Measurements from ENCODE around the gene ZGLP1. TPM values are rescaled to one million over a fixed set of nuclear protein-coding genes. Genes with fewer than 3 reads are reported as not detected.

Gene ZGLP1
- total RNA-seq, 1 donor = 0.63 TPM

DNA sequence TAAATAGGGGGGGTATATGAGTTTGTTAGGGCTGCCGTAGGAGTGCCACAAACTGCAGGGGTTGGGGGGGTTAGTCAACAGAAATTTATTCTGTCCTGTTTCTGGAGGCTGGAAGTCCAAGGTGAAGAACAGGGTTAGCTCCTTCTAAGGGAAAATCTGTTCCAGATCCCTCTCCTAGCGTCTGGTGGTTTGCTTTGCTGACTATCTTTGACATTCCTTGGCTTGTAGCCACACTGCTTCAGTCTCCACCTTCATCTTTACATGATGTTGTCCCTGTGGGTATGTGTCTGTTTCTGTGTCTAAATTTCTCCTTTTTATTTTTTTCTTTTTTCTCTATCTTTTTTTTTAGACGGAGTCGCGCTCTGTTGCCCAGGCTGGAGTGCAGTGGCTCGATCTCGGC, 46.8 kb downstream of the ZGLP1 start:
- no peak overlapping the region for H3K4me3 ChIP-seq (ENCODE audit: low read depth, low read length)
- TF ChIP-seq, protein P1, sequence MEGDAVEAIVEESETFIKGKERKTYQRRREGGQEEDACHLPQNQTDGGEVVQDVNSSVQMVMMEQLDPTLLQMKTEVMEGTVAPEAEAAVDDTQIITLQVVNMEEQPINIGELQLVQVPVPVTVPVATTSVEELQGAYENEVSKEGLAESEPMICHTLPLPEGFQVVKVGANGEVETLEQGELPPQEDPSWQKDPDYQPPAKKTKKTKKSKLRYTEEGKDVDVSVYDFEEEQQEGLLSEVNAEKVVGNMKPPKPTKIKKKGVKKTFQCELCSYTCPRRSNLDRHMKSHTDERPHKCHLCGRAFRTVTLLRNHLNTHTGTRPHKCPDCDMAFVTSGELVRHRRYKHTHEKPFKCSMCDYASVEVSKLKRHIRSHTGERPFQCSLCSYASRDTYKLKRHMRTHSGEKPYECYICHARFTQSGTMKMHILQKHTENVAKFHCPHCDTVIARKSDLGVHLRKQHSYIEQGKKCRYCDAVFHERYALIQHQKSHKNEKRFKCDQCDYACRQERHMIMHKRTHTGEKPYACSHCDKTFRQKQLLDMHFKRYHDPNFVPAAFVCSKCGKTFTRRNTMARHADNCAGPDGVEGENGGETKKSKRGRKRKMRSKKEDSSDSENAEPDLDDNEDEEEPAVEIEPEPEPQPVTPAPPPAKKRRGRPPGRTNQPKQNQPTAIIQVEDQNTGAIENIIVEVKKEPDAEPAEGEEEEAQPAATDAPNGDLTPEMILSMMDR (IDR thresholded peaks at IDR 0.05; ENCODE audit: insufficient read depth, low read length) = no peak

GRCh38 chr19:10260141-10260584, 49.5 kb downstream of the ZGLP1 start:
- TF ChIP-seq, protein P1 (IDR thresholded peaks at IDR 0.05; ENCODE audit: insufficient read depth, low read length) = no peak
- no peak overlapping the region for H3K4me3 ChIP-seq (ENCODE audit: low read depth, low read length)
- no peak for DNase-seq (ENCODE audit: low read depth)

More for the DNA sequence above, 46.8 kb downstream of the ZGLP1 start:
- peak; percentile 18 for DNase-seq (ENCODE audit: low read depth)

DNA sequence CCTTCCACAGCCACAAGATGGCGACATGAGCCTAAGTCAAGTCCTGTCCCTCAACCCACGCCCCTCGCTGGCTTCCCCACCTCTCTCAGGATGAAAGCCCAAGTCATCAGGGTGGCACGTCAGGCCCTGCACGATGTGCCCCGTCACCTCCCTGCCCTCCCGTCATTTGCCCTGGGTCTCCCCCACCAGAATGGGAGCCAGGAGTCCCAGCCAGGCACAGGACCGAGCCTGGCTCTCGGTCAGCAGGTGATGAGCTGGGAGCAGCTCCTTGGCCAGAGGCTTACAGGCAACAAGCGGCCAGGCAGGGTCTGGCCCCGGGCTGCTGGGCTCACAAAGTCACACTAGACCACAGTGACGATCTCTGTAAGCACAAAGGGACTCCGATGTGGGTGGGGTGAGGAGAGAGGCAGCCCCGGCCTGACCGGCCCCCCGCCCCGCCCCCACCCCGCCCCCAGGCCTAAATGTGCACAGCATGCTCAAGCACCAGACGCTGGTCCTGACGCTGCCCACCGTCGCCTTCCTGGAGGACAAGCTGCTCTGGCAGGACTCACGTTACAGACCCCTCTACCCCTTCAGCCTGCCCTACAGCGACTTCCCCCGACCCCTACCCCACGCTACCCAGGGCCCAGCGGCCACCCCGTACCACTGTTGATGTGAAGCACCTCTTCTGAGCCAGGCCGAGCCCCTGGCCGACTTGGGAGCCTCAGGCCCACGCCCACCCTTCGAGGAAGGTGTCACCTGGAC, 50.3 kb downstream of the ZGLP1 start:
- peak; percentile 85 for DNase-seq (ENCODE audit: low read depth)
- TF ChIP-seq, protein P1 (IDR thresholded peaks at IDR 0.05; ENCODE audit: insufficient read depth, low read length) = peak; percentile 78
- no peak overlapping the region for H3K4me3 ChIP-seq (ENCODE audit: low read depth, low read length)

GRCh38 chr19:10258080-10258710, 51.4 kb downstream of the ZGLP1 start:
- TF ChIP-seq, protein P1 (IDR thresholded peaks at IDR 0.05; ENCODE audit: insufficient read depth, low read length) = no peak
- DNase-seq (ENCODE audit: low read depth) = no peak
- H3K4me3 ChIP-seq (ENCODE audit: low read depth, low read length) = no peak overlapping the region

GRCh38 chr19:10256970-10257615, 52.5 kb downstream of the ZGLP1 start:
- DNase-seq (ENCODE audit: low read depth) = no peak
- H3K4me3 ChIP-seq (ENCODE audit: low read depth, low read length) = no peak overlapping the region
- TF ChIP-seq, protein P1 (IDR thresholded peaks at IDR 0.05; ENCODE audit: insufficient read depth, low read length) = no peak

GRCh38 chr19:10256551-10256950, 53.1 kb downstream of the ZGLP1 start:
- H3K4me3 ChIP-seq (ENCODE audit: low read depth, low read length) = no peak overlapping the region
- TF ChIP-seq, protein P1 (IDR thresholded peaks at IDR 0.05; ENCODE audit: insufficient read depth, low read length) = no peak
- no peak for DNase-seq (ENCODE audit: low read depth)

All from fibroblast of the aortic adventitia (primary cell).